ENCODE data around the gene FOXN1.

- TF ChIP-seq CTCF (IDR thresholded peaks at IDR 0.05): no peak
- TF ChIP-seq POLR2AphosphoS5 (IDR thresholded peaks at IDR 0.05): no peak
Measured at GRCh38 chr17:28520687-28521086, 14.5 kb downstream of the FOXN1 start.

Data from stomach (tissue), 4 donors.